Right lobe of liver (tissue), 6 donors: ENCODE measurements around the gene IFNA1. TPM values are rescaled to one million over a fixed set of nuclear protein-coding genes. Genes with fewer than 3 reads are reported as not detected.

Source experiments
- ATAC-seq, 4 donors: fragments of 200-7000 bp; cut with Tn5 transposase; one replicate each; pipeline ENCODE4 v1.9.1; 2020; ENCODE audit warnings: mild to moderate bottlenecking in 4 of 4, moderate library complexity in 4 of 4
- DNase-seq, 3 donors: peaks; one replicate each; pipeline ENCODE4 v3.0.0-alpha.2; 2020
- H3K27ac ChIP-seq, 3 donors: fragments of 200-600 bp; one replicate each; pipeline ENCODE4 v1.8.0; 2022
- H3K27me3 ChIP-seq, 2 donors: fragments of 200-600 bp; one replicate each; pipeline ENCODE4 v1.8.0; 2022
- H3K36me3 ChIP-seq, 4 donors: fragments of 200-600 bp; sonication (generic) in 1 of 4; one replicate each; pipeline versions ENCODE4 v1.5.1 to v1.8.0; 2017 to 2022; ENCODE audit warnings: control low read depth in 1 of 4
- H3K4me1 ChIP-seq, 4 donors: fragments of 200-600 bp; sonication (generic) in 1 of 4; one replicate each; pipeline versions ENCODE4 v1.5.1 to v1.8.0; 2017 to 2022; ENCODE audit warnings: control low read depth in 1 of 4
- H3K4me3 ChIP-seq, 3 donors: fragments of 200-600 bp; one replicate each; pipeline ENCODE4 v1.8.0; 2022
- H3K9me3 ChIP-seq, 4 donors: fragments of 200-600 bp; sonication (generic) in 1 of 4; one replicate each; pipeline versions ENCODE4 v1.5.1 to v1.8.0; 2017 to 2022; ENCODE audit warnings: control low read depth in 1 of 4
- POLR2A ChIP-seq: fragments of 450-650 bp; IDR thresholded peaks from one replicate; pipeline ENCODE4 v1.6.1; 2017; ENCODE audit warnings: antibody characterized with exemption, mild to moderate bottlenecking
- WGBS: methylation state at CpG from one replicate; pipeline ENCODE4 v1.1.6; 2018; ENCODE audit warnings: low coverage, low lambda C conversion rate; ENCODE audit not compliant: insufficient coverage; ENCODE audit errors: missing lambda C conversion rate; 5-methylcytosine and 5-hydroxymethylcytosine counted together
- intact Hi-C, 2 donors: fragments of 100-400 bp; cut with DNase I; formaldehyde crosslinking; loops; one replicate each; pipeline versions ENCODE4 v1.11.2 to v1.14.1; 2022
- total RNA-seq, 6 experiments: library from RNA; depleted of rRNA in 2 of 6; stranded (reverse); fragments of >200 nt in 2 of 6; fragmentation: NEBNext Ultra II Directional in 3 of 6; extraction: Animal tissue kit (Norgen Biotek cat#: 25700) in 3 of 6; gene quantifications; one replicate each; pipeline versions ENCODE4 v1.1.0 to v1.2.4, GENCODE V29; 2016 to 2023
- TF ChIP-seq, protein P1 (sequence below), 4 donors: fragments of 200-600 bp in 3 of 4; fragments of 450-650 bp in 1 of 4; IDR thresholded peaks; one replicate each; pipeline versions ENCODE4 v1.5.1 to v1.8.0; 2016 to 2022; ENCODE audit warnings: antibody characterized with exemption in 4 of 4, mild to moderate bottlenecking in 2 of 4
- donor health status: DM: no; HTN: yes; CAD: no.
- donor health status: DM: no; HTN: no; CAD: no.
- donor health status: DM: no; HTN: no; CAD: no.
- donor health status: DM: no; HTN: yes; CAD: no.
- donor health status: DM: no; HTN: yes; CAD: no.

Gene IFNA1
- total RNA-seq, 6 experiments from 2014 or later, result not detected

DNA sequence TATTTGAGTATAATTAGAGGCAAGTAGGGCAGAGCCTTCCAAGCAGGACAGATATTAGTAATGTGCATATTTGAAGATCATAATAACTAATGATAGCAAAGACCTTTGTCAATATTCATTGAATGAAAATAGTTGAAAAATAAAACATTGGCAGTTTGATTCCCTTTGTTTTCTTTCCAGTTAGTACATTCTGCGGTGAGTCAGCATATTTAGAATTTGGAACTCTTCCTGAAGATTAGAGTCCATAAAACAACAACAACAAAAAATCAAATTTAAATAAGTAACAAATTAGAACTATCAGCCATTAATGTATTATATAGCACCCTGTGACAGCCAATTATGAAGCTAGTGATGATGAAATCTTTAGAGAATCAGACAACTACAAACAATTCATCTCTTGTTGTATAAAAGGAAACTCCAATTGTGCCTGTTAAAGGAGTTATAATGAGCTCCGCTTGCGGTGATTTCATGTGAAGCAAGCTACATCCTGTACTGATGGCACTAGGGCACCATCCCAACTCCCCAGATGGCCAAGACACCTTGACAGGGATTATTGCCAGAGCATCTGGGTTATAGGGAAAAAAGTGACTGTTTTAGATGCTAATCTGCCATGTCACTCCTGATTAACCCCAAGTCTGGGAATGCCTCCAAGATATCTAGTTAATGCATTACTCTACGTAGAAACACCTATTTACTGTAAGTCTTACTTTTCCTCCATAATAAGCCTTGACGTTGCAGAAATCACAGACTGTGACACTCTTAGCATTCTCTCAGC is 24.6 kb upstream of the IFNA1 start:
- intact Hi-C loops, result no loop called here
- TF ChIP-seq, protein P1, sequence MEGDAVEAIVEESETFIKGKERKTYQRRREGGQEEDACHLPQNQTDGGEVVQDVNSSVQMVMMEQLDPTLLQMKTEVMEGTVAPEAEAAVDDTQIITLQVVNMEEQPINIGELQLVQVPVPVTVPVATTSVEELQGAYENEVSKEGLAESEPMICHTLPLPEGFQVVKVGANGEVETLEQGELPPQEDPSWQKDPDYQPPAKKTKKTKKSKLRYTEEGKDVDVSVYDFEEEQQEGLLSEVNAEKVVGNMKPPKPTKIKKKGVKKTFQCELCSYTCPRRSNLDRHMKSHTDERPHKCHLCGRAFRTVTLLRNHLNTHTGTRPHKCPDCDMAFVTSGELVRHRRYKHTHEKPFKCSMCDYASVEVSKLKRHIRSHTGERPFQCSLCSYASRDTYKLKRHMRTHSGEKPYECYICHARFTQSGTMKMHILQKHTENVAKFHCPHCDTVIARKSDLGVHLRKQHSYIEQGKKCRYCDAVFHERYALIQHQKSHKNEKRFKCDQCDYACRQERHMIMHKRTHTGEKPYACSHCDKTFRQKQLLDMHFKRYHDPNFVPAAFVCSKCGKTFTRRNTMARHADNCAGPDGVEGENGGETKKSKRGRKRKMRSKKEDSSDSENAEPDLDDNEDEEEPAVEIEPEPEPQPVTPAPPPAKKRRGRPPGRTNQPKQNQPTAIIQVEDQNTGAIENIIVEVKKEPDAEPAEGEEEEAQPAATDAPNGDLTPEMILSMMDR (IDR thresholded peaks at IDR 0.05), result no peak
- no peak for TF ChIP-seq POLR2A
- H3K4me3 ChIP-seq, result no peak overlapping the region
- H3K9me3 ChIP-seq, result no peaks in the 10 kb centered on the region
- no peaks in the 10 kb centered on the region for H3K4me1 ChIP-seq
- no peak overlapping the region for H3K27ac ChIP-seq
- WGBS, result 55% methylated on average over 5 of the region's 5 CpGs
- ATAC-seq (no peak), DNase-seq (no peak)
- H3K27me3 ChIP-seq, result no peaks in the 10 kb centered on the region
- H3K36me3 ChIP-seq, result no peaks in the 10 kb centered on the region

DNA sequence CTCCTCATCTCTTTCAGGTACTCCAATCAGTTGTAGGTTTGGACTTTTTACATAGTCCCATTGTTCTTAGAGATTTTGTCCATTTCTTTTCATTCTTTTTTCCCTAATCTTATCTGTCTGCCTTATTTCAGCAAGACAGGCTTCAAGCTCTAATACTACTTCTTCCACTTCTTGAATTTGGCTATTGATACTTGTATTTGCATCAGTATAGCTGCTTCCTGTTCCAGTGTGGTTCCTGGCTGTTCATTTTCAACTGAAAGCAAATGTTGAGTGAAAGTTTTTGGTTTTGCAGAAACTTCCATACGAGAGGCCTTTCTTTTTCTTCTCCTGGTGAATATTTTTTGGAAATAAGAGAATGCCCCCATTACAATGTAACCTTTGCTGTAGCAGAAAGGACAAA is 12.0 kb upstream of the IFNA1 start:
- Histone ChIP-seq H3K9me3 (no peaks in the 10 kb centered on the region), H3K4me3 (no peak overlapping the region), H3K27me3 (no peaks in the 10 kb centered on the region), H3K36me3 (no peaks in the 10 kb centered on the region), H3K27ac (no peak overlapping the region), H3K4me1 (no peaks in the 10 kb centered on the region)
- DNase-seq, result no peak
- intact Hi-C loops, result no loop called here
- no peak for TF ChIP-seq POLR2A
- TF ChIP-seq, protein P1 (IDR thresholded peaks at IDR 0.05), result no peak
- ATAC-seq, result no peak
- WGBS, result 36% methylated on average over 1 of the region's 1 CpG

DNA sequence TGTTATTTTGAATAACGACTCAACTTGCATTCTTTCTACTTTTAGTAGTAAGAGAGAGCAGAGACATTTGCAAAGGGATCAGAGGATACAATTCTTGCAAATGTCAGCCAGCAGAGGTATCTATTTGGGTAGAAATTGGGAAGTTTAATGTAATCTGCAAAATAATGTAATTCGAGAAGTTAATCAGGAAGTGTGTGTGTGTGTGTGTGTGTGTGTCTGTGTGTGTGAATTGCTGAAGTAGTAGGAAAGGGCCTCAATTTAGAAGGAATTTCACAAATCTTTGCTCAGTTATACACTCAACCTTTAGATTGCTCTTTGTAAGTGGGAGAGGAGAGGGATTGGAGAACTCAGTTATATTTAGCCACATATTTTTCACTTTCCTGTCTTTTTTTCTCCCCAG is 11.0 kb upstream of the IFNA1 start:
- H3K4me1 ChIP-seq, result no peaks in the 10 kb centered on the region
- H3K27ac ChIP-seq, result no peak overlapping the region
- no peaks in the 10 kb centered on the region for H3K36me3 ChIP-seq
- DNase-seq (no peak), ATAC-seq (no peak)
- WGBS, result 29% methylated on average over 2 of the region's 2 CpGs
- intact Hi-C loops, result no loop called here
- H3K27me3 ChIP-seq, result no peaks in the 10 kb centered on the region
- H3K4me3 ChIP-seq, result no peak overlapping the region
- TF ChIP-seq POLR2A, result no peak
- TF ChIP-seq, protein P1 (IDR thresholded peaks at IDR 0.05), result no peak
- H3K9me3 ChIP-seq, result no peaks in the 10 kb centered on the region

DNA sequence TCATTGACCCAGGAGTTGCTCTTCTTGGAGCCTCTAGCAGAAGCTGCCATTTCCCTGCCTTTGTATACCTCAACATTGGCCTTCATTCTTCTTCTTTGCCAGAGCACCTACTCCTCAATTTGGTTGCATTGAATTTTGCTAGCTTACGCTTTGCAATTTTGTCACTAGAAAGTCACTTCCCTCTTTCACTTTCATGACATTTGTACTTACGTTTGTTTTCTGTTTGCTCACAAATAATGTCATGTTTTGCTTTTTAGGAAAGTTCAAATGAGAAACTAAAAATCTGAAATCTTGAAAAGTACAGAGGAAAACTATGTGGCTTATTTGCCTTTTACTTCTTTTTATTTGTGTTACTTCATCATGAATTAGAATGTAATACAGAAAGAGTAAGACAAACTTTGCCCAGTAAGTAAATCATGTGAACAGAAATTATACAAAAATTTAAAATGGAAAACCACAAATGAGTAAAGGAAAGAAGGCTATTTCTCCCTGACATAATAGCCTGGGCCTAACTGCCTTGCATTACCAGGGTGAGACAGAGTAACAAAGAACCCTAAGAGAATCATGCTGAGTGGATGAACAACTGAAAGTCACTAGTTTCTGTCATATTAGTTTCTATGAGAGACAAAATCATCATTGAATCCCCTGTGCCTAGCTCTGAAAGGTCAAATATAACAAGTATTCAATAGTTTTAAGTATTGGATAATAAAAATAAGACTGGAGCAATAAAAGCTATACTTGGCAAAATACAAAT is 7.4 kb upstream of the IFNA1 start:
- Histone ChIP-seq H3K4me3 (no peak overlapping the region), H3K27ac (no peak overlapping the region), H3K4me1 (no peaks in the 10 kb centered on the region), H3K9me3 (no peaks in the 10 kb centered on the region), H3K36me3 (no peaks in the 10 kb centered on the region), H3K27me3 (no peaks in the 10 kb centered on the region)
- ATAC-seq (no peak), DNase-seq (no peak)
- TF ChIP-seq POLR2A, result no peak
- TF ChIP-seq, protein P1 (IDR thresholded peaks at IDR 0.05), result no peak
- 49% methylated on average over 2 of the region's 2 CpGs for WGBS
- intact Hi-C loops, result no loop called here
